Stimulated activated effector memory CD8-positive, alpha-beta T cell treated with anti-CD3 and anti-CD28 coated beads, Interleukin-12 subunit alpha, Interleukin-12 subunit beta, amount 100 ng/mL, for 72 hours (primary cell): Measurements from ENCODE around the gene TMEM106C.

ENCODE experiments used
- ATAC-seq: fragments of 150-1000 bp; cut with Tn5 transposase; 2 replicates; pipeline ENCODE4 v1.10.0; 2021
- DNase-seq, 2 donors: peaks; one replicate each; pipeline ENCODE4 v3.0.0; 2021 to 2022; ENCODE audit warnings: low spot score in 2 of 2
- H3K27ac Mint-ChIP-seq: one replicate; pipeline ENCODE4 v1.8.0; 2022; ENCODE audit warnings: mild to moderate bottlenecking, mixed read lengths
- H3K36me3 Mint-ChIP-seq: one replicate; pipeline ENCODE4 v1.8.0; 2022; ENCODE audit warnings: mild to moderate bottlenecking, mixed read lengths
- H3K4me1 Mint-ChIP-seq: one replicate; pipeline ENCODE4 v1.8.0; 2022; ENCODE audit warnings: mixed read lengths
- H3K4me3 Mint-ChIP-seq: one replicate; pipeline ENCODE4 v1.8.0; 2022; ENCODE audit warnings: mild to moderate bottlenecking, mixed read lengths
- H3K9me3 Mint-ChIP-seq: one replicate; pipeline ENCODE4 v1.8.0; 2022; ENCODE audit warnings: mixed read lengths

TMEM106C gene, protein sequence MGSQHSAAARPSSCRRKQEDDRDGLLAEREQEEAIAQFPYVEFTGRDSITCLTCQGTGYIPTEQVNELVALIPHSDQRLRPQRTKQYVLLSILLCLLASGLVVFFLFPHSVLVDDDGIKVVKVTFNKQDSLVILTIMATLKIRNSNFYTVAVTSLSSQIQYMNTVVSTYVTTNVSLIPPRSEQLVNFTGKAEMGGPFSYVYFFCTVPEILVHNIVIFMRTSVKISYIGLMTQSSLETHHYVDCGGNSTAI

DNA sequence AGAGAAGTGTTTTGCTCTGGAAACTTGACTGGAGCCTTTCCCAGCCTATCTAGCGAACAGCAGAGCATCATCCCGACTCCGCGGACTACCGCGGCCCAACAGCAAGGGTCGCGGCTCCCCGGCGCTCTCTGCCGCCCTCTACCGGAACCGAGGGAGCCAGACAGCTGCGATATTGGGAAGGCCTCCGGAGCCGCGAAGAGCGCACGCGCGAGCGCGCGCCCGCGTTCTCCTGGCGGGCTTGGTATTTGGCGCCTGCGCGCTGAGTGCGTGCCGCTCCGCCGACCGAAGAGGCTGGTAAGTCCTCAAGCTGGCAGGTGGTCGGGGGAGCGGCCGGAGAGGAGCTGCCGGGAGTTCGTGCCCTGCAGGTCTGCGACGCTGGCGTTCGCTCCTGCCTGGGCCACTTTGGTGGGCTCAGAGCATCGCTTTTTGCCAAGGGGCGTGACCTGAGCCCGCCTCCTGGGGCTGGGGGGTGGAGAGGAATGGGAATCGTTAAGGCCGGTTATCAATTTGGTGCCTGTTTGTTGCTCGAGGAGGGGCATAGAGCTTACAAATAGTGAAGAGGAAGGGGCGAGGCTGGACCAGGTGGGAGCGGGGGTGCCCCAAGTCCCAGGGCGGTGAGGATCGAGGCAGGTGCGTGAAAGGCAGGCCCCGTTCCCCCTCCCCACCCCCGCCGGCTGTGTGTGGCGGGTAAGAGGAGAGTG is at the start of gene TMEM106C:
Gene TMEM106C (plus strand): TSS at position 257 of the 701 bp plus-strand sequence. CDS start 641 bp downstream, outside the sequence.
- peaks cover 47% of the 10 kb centered on the region for H3K4me1 Mint-ChIP-seq
- no peaks in the 10 kb centered on the region for H3K9me3 Mint-ChIP-seq
- H3K4me3 Mint-ChIP-seq: peak within 1 kb of the TSS; percentile 100
- peaks cover 43% of the 10 kb centered on the region for H3K36me3 Mint-ChIP-seq
- peak within 1 kb of the TSS; percentile 98 for H3K27ac Mint-ChIP-seq
- ATAC-seq (peak; percentile 95), DNase-seq (peak; percentile 93)

DNA sequence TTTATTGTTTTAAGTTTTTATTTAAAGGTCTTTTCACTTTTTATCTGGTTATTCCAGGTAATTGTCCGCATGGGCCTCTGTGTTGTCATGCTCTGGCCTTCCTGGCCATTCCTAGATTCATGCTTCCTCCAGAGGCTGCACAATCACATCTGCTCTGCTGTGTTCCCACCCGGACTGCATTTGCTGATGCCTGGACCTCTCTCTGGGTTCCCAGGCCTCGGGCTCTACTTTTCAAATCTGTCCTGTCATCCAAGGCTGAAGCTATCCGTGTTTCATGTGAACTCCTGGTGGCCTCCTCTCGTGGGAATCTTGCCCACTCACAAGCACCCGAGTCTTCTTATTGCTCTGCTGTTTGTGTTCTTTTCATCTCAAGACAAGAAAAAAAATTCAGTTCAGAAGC is 42.5 kb upstream of the TMEM106C start:
- DNase-seq (no peak), ATAC-seq (no peak)
- H3K27ac Mint-ChIP-seq: no peak overlapping the region
- H3K9me3 Mint-ChIP-seq: no peaks in the 10 kb centered on the region
- H3K36me3 Mint-ChIP-seq: no peaks in the 10 kb centered on the region
- H3K4me3 Mint-ChIP-seq: no peak overlapping the region
- H3K4me1 Mint-ChIP-seq: no peaks in the 10 kb centered on the region

DNA sequence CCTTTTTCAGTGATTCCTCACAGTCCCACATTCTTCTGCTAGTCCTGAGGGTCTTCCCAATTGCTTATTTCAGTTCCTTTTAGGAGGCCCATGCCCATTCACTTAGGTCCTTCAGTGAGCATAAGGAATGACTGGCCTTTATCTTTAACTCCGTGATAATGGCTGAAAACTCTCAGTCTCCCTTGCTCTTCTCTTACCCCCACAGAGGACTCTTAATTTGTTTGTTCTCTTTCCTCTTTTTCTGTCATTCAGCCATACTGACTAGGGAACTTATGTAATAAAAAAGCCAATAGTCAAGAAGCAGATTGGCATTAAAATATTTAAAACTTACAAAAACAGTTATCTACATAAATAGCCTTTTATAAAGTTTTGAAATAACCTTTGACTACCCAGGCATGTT is 41.5 kb upstream of the TMEM106C start:
- no peaks in the 10 kb centered on the region for H3K36me3 Mint-ChIP-seq
- no peaks in the 10 kb centered on the region for H3K9me3 Mint-ChIP-seq
- no peak overlapping the region for H3K27ac Mint-ChIP-seq
- DNase-seq (no peak), ATAC-seq (no peak)
- H3K4me1 Mint-ChIP-seq: no peaks in the 10 kb centered on the region
- no peak overlapping the region for H3K4me3 Mint-ChIP-seq

DNA sequence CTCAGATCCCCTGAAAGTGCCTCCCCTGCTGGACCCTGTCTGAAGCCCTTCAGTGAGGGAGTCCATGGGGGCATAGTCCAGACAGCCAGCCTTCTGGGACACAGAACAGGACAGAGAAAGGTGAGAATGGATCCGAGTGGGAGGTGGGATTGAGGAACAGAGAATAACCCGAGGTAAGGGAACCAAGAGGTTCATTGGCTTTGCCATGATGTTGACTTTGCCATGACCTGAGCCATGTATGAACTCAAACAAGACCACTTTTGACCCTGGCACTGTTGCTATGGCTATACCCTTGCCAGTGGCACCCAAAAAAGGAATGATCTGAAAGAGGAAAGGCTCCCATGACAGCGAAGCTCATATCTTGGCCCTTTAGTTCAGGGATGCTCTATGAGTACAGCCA is 36.0 kb upstream of the TMEM106C start:
- Mint-ChIP-seq H3K9me3 (no peaks in the 10 kb centered on the region), H3K4me1 (no peaks in the 10 kb centered on the region), H3K27ac (peak overlapping the region; percentile 62), H3K4me3 (no peak overlapping the region), H3K36me3 (no peaks in the 10 kb centered on the region)
- ATAC-seq: no peak
- DNase-seq: no peak

DNA sequence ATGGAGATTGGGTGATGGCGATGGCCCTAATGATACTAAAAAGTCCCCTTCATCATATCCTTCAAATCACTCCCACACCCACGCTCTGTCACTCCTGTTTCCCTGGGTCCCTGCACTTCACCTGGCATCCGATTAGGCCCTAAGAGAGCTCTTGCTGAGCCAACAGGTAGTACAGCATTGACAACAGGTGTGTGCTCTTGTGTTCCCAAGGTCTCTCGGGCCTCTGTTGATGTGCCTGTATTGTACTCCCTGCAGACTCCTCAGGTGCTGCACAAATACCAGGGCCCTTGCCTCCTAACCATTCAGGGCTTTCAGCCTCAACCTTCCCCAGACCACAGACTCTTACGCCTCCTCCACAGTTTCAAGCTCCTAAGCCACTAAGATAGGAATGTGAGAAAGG is 32.8 kb upstream of the TMEM106C start:
- DNase-seq (no peak), ATAC-seq (no peak)
- Mint-ChIP-seq H3K9me3 (no peaks in the 10 kb centered on the region), H3K4me3 (no peak overlapping the region), H3K27ac (no peak overlapping the region), H3K4me1 (no peaks in the 10 kb centered on the region), H3K36me3 (no peaks in the 10 kb centered on the region)

DNA sequence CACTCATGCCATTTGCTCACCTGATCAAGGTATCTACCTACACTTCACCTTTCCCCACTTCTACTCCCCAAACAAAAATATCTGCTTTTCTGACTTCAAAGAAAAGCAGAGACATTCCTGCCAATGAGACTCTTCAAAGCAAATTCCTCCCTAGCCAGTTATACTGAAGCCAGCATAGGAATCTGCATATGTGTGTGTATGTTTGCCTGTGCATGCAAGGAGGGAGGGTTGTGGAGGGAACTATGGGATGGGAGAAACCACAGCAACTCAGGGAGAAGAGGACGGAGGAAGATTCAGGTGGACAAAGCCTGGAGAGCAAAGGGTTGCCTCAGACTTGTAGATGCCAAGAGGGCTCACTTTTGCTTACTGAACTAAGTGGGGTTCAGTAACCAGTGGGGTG is 32.2 kb upstream of the TMEM106C start:
- no peak for DNase-seq
- Mint-ChIP-seq H3K36me3 (no peaks in the 10 kb centered on the region), H3K4me1 (no peaks in the 10 kb centered on the region), H3K4me3 (no peak overlapping the region), H3K9me3 (no peaks in the 10 kb centered on the region), H3K27ac (no peak overlapping the region)
- ATAC-seq: no peak

DNA sequence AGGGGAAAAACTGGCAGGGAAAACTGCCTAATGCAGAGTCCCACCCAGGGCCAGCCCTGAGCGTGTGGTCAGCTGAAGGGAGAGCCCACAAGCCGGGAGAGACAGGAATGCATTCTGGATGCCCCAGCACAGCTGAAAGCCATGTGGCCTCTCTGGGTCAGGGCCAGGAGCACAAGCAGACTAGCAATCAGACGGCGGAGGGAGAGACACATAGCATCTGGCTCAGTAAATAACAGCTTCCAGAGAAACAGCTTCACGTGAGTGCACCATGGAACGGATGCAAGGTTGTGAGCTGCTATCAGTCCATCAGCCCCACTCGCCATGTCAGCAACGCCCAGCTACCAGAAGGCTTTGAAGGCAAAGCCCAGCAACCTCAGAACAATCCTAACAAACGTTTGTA is 28.2 kb upstream of the TMEM106C start:
- ATAC-seq (no peak), DNase-seq (no peak)
- H3K9me3 Mint-ChIP-seq: no peaks in the 10 kb centered on the region
- H3K27ac Mint-ChIP-seq: no peak overlapping the region
- H3K4me1 Mint-ChIP-seq: no peaks in the 10 kb centered on the region
- no peaks in the 10 kb centered on the region for H3K36me3 Mint-ChIP-seq
- no peak overlapping the region for H3K4me3 Mint-ChIP-seq

DNA sequence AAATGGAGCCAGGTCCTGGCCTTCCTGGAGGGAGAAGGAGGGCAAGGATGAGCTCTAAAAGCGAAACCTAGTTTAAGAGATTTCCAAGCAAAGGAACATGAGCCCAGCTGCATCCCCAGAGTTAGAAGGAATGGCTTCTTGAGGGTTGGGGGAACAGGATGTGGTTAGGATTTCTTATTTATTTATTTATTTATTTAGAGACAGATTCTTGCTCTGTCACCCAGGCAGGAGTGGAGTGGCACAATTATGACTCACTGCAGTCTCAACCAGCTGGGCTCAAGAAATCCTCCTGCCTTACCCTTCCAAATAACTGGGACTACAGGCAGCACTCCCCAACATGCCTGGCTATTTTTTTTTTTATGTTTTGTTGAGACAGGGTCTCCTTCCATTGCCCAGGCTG is 25.3 kb upstream of the TMEM106C start:
- Mint-ChIP-seq H3K9me3 (no peaks in the 10 kb centered on the region), H3K4me1 (peaks cover 12% of the 10 kb centered on the region)
- ATAC-seq: no peak

DNA sequence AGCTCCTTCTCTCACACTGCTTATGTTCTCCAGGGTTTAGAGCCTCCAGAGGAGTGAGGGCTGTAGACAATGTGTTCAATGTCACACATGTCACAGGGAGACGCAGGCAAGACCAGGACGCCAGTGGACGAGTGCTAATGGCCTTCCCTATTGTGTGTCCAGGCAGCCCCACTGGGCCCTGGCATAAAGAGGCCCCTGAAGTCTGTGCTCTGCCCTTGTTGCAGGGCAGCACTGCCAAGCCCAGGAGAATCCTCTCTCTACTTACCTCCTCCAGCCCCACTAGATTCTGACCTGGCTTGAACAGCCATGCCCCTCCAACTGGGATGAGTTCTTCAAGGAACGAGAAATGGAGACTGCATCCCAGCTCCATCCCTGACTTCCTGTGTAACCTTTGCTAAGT is 24.8 kb upstream of the TMEM106C start:
- H3K4me3 Mint-ChIP-seq: no peak overlapping the region
- H3K36me3 Mint-ChIP-seq: no peaks in the 10 kb centered on the region
- H3K4me1 Mint-ChIP-seq: peaks cover 12% of the 10 kb centered on the region
- DNase-seq (no peak), ATAC-seq (no peak)
- no peak overlapping the region for H3K27ac Mint-ChIP-seq
- H3K9me3 Mint-ChIP-seq: no peaks in the 10 kb centered on the region

More for the DNA sequence above, 25.3 kb upstream of the TMEM106C start:
- Mint-ChIP-seq H3K36me3 (no peaks in the 10 kb centered on the region), H3K27ac (no peak overlapping the region), H3K4me3 (no peak overlapping the region)
- no peak for DNase-seq

DNA sequence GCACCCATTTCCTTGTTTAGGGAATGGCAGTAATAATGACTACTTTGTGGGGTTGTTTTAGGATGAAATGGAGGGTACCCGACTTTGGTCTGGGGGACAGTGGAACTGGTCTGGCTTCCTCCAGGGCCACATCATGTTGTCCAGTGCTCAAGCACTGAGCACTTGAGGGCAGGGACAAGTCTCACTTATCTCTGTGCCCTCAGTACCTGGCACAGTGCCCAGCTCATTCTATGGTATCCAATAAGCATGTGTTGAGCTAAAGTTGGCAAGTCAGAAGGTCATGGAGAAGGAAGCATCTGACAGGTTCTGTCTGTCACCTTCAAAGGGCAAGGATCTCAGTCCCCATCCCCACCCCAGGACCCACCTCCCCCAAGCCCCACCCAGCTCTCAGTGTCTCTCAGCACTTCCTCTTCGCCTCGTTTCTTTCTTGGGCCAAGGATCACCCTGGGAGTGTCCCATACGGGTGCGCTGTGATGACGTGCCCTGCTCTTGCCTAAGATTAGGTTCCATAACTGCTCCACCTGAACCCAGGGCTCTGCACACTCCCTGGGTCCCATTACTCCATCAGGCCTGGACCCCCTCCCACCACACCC is 24.3 kb upstream of the TMEM106C start:
- DNase-seq (no peak), ATAC-seq (no peak)
- H3K36me3 Mint-ChIP-seq: no peaks in the 10 kb centered on the region

DNA sequence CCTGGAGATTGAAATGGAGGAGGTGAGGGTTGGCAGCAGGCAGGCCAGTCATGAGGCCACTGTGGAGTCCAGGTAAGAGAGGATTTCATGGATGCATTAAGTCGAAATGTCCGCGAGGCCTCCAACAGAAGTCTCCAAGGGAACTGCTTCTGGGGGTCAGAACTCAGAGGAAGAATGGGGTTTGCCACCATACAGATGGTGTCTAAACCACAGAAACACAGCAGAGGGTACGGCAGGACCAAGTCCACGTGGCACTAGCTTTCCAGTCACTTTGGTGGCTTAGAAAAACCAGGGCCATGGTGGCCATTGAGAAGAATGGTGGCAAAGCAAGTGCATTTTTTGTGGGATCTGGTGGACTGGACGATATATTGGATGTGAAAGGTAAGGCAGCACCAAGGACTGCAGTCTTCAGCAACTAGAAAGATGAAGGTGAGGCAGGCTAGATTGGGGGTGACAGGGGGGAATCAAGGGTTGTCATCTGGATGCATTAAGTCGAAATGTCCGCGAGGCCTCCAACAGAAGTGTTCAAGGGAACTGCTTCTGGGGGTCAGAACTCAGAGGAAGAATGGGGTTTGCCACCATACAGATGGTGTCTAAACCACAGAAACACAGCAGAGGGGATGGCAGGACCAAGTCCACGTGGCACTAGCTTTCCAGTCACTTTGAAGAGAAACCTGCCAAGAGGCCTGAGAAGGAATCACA is 22.5 kb upstream of the TMEM106C start:
- Mint-ChIP-seq H3K4me1 (peaks cover 12% of the 10 kb centered on the region), H3K27ac (peak overlapping the region; percentile 4), H3K4me3 (no peak overlapping the region), H3K9me3 (no peaks in the 10 kb centered on the region), H3K36me3 (no peaks in the 10 kb centered on the region)
- ATAC-seq (no peak), DNase-seq (no peak)

More for the DNA sequence above, 24.3 kb upstream of the TMEM106C start:
- Mint-ChIP-seq H3K27ac (no peak overlapping the region), H3K4me1 (peaks cover 12% of the 10 kb centered on the region), H3K4me3 (no peak overlapping the region), H3K9me3 (no peaks in the 10 kb centered on the region)

DNA sequence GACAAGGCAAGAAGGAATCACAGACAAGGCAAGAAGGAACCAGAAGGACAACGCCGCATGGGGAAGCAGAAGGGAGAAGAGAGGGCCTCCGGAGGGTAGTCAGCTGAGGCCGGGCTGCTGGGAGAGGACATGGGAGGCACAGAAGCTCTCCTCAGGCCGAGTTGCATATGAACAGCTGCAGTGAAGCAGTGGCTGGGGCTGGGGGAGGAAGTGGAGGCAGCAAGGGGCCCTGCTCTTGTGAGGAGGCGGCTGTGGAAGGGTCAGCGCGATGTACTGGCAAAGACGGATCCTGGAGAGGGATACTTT is 22.0 kb upstream of the TMEM106C start:
- H3K36me3 Mint-ChIP-seq: no peaks in the 10 kb centered on the region
- ATAC-seq (no peak), DNase-seq (no peak)
- peak overlapping the region; percentile 4 for H3K27ac Mint-ChIP-seq
- H3K4me3 Mint-ChIP-seq: no peak overlapping the region
- no peaks in the 10 kb centered on the region for H3K9me3 Mint-ChIP-seq
- peaks cover 12% of the 10 kb centered on the region for H3K4me1 Mint-ChIP-seq

DNA sequence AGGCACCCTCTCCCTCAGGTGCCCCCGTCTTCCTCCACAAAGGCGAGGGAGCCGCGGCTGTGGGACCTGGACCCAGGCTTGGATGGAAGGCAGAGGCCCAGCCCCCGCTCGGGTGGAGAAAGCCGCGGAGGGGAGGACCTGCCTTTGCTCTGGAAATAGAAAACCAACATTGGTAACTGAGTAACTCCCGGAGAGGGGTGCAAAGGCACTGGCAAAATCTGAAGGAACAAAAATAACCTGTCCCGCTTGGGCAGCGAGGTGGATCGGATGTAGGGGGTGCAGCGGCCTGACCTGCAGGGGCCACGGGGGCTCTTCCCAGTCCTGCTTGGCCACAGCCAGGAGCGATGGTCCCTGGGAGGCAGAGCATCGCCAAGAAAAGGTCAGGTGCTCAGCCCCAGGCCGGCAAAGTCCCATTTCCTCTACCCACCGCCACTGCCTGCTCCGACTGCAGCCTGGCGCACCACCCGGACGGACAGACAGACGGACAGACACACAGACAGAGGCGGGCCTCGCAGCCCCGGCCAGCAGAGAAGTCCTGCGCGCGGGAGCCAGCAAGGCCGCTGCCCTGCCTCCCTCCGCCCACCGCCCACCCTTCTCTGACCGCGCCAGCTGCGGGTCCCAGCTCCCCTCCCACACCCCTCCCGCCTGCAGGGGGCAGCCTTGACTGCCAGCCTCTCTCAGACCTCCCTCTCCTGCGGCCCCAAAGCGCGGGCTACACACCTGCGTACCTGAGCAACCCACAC is 21.4 kb upstream of the TMEM106C start:
- no peaks in the 10 kb centered on the region for H3K9me3 Mint-ChIP-seq
- ATAC-seq (peak; percentile 52), DNase-seq (peak in 1 of 2 donors; percentile 63)
- peaks cover 12% of the 10 kb centered on the region for H3K4me1 Mint-ChIP-seq
- no peaks in the 10 kb centered on the region for H3K36me3 Mint-ChIP-seq
- H3K4me3 Mint-ChIP-seq: no peak overlapping the region
- no peak overlapping the region for H3K27ac Mint-ChIP-seq

DNA sequence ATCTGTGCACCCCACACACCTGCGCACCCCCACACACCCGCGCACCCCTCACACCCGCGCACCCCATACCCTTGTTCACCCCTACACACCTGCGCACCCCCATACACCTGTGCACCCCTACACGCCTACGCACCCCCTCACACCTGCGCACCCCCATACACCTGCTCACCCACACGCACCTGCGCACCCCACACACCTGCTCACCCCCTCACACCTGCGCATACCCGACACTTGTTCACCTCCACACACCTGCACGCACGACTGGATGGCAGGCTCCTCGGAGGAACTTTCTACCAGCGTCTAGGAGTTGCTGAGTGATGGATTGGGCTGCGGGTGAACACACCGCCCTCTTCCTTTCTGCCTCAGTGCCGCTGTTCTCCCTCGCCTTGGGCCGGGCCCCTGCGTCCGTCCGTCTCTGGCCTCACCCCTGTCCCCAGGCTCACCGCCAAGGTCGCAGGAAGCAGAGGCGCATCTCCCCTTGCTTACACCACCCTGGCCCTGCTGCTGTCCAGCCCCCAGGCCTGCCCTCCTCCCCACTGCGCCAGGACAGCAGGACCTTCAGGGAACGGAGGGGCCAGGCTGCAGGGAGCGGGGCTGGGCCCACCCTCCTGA is 20.7 kb upstream of the TMEM106C start:
- Mint-ChIP-seq H3K9me3 (no peaks in the 10 kb centered on the region), H3K36me3 (no peaks in the 10 kb centered on the region), H3K4me1 (peaks cover 12% of the 10 kb centered on the region), H3K27ac (no peak overlapping the region), H3K4me3 (no peak overlapping the region)
- DNase-seq: no peak
- no peak for ATAC-seq
